Stimulated activated CD8-positive, alpha-beta memory T cell treated with anti-CD3 and anti-CD28 coated beads, Interleukin-12 subunit alpha, Interleukin-12 subunit beta, amount 100 ng/mL, for 24 hours (primary cell): ENCODE results near the gene NPIPA8.
"Not testable (repeated sequence)": the region's sequence is repeated elsewhere in the genome, so short reads cannot be mapped to it uniquely, and the experiment has no call there.

ENCODE experiments used
- DNase-seq: peaks from one replicate; pipeline ENCODE4 v3.0.0-alpha.2; 2020; ENCODE audit errors: extremely low read depth

Gene NPIPA8

GRCh38 chr16:18276756-18277155, 59.8 kb downstream of the NPIPA8 start:
- DNase-seq = not testable (repeated sequence)

DNA sequence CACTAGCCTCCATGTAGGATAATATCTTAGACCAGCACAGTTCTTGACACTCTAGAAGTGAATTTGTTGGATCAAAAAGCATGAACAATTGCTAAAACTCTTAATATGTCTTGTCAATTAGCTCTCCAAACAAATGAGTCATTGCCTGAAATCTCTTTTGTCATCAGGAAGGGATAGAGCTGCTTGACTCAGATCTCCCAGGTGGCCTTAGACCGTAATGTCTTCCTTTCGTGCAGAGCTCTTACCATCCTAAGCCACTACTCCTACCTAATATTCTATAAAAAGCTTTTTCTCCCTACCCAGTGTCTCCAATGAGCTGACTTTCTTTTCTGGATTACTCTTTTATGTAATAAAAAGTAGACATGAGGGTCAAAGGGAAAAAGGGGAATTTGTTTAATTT, 66.4 kb downstream of the NPIPA8 start:
- DNase-seq = not testable (repeated sequence)
